K562 (cell line): ENCODE results near the gene TLCD1. TPM values are rescaled to one million over a fixed set of nuclear protein-coding genes. Genes with fewer than 3 reads are reported as not detected.
A peak's percentile ranks its signal among the peaks of the same experiment; 100 is the strongest.

Experiments used
- ARID4B ChIP-seq: sonication (generic); formaldehyde crosslinking; IDR thresholded peaks from 2 replicates; pipeline ENCODE4 v1.8.0; 2022; ENCODE audit warnings: mild to moderate bottlenecking, missing genetic modification reagents
- CTBP1 ChIP-seq: fragments of 450-650 bp; IDR thresholded peaks from 2 replicates; pipeline ENCODE4 v1.6.1; 2016; ENCODE audit warnings: borderline replicate concordance
- DPF2 ChIP-seq: fragments of 450-650 bp; IDR thresholded peaks from 2 replicates; pipeline ENCODE4 v1.6.1; 2016
- FIP1L1 ChIP-seq: fragments of 200-400 bp; formaldehyde crosslinking; IDR thresholded peaks from 2 replicates; pipeline ENCODE4 v1.6.1; 2018; ENCODE audit warnings: mild to moderate bottlenecking, low read depth, low read length; ENCODE audit not compliant: poor library complexity, severe bottlenecking
- FUS ChIP-seq: fragments of 200-400 bp; formaldehyde crosslinking; optimal IDR thresholded peaks from 2 replicates; pipeline ENCODE3; 2017; ENCODE audit warnings: low read depth, low read length
- GABPB1 ChIP-seq: sonication (generic); formaldehyde crosslinking; IDR thresholded peaks from 2 replicates; pipeline ENCODE4 v1.8.0; 2022; ENCODE audit warnings: mild to moderate bottlenecking, missing genetic modification reagents
- KAT2B ChIP-seq: IDR thresholded peaks from one replicate; pipeline ENCODE4 v1.6.1; 2012; ENCODE audit warnings: low read depth, mild to moderate bottlenecking, control low read depth, inconsistent platforms, low read length, moderate library complexity
- MAFG ChIP-seq: fragments of 450-650 bp; conservative IDR thresholded peaks from 2 replicates; pipeline ENCODE4 v1.6.1; 2016; ENCODE audit warnings: missing genetic modification characterization, missing compliant biosample characterization
- NONO ChIP-seq, 2 experiments: fragments of 200-400 bp in 1 of 2; fragments of 450-650 bp in 1 of 2; formaldehyde crosslinking in 1 of 2; IDR thresholded peaks; 2 replicates each; pipeline ENCODE4 v1.6.1; 2017; ENCODE audit warnings: low read depth in 2 of 2, mild to moderate bottlenecking in 2 of 2, moderate library complexity in 2 of 2, low read length in 1 of 2
- NR4A1 ChIP-seq, 2 experiments: fragments of 250-450 bp in 1 of 2; fragments of 450-650 bp in 1 of 2; sonication (Bioruptor Pico) in 1 of 2; IDR thresholded peaks; 2 replicates each; pipeline versions ENCODE4 v1.4.0 to v1.6.1; 2016 to 2020; ENCODE audit warnings: mild to moderate bottlenecking in 2 of 2, missing compliant biosample characterization in 1 of 2, missing genetic modification characterization in 1 of 2, moderate library complexity in 1 of 2
- RERE ChIP-seq: sonication (generic); formaldehyde crosslinking; IDR thresholded peaks from 2 replicates; pipeline ENCODE4 v1.8.0; 2023; ENCODE audit warnings: missing genetic modification reagents, mild to moderate bottlenecking, borderline replicate concordance
- SUPT5H ChIP-seq: fragments of 450-650 bp; IDR thresholded peaks from 2 replicates; pipeline ENCODE4 v1.6.1; 2016
- ZBTB17 ChIP-seq: fragments of 450-650 bp; formaldehyde crosslinking; IDR thresholded peaks from 2 replicates; pipeline ENCODE4 v1.4.0; 2020; ENCODE audit warnings: mild to moderate bottlenecking
- ZBTB49 ChIP-seq: sonication (generic); formaldehyde crosslinking; IDR thresholded peaks from 2 replicates; pipeline ENCODE4 v1.8.0; 2022; ENCODE audit warnings: missing genetic modification reagents, mild to moderate bottlenecking, borderline replicate concordance
- ZNF212 ChIP-seq: fragments of 450-650 bp; formaldehyde crosslinking; IDR thresholded peaks from 2 replicates; pipeline ENCODE4 v1.4.0; 2020; ENCODE audit warnings: mild to moderate bottlenecking
- ZNF311 ChIP-seq: fragments of 250-450 bp; sonication (Bioruptor Pico); IDR thresholded peaks from 2 replicates; pipeline ENCODE4 v1.4.0; 2020; ENCODE audit warnings: mild to moderate bottlenecking, moderate library complexity
- polyA plus RNA-seq, 8 experiments: library from polyadenylated mRNA; depleted of rRNA in 4 of 8; stranded (reverse) in 5 of 8; unstranded in 3 of 8; fragments of >200 nt; fragmentation: Nextera tagmentation in 2 of 8; fragmentation: Illumina TruSeq in 1 of 8; extraction: Ambion mirVana in 2 of 8; extraction: Trizol in 1 of 8; gene quantifications; 2 replicates each; pipeline versions ENCODE4 v1.2.1 to v1.2.3, GENCODE V29; 2011 to 2014; ENCODE audit warnings: inconsistent platforms in 1 of 8, missing spikeins in 1 of 8
- total RNA-seq, 7 experiments: library from RNA; depleted of rRNA in 6 of 7; stranded (reverse); fragments of >200 nt in 6 of 7; fragmentation: Illumina TruSeq in 2 of 7; extraction: Trizol in 2 of 7; gene quantifications; 2 replicates each; pipeline versions ENCODE4 v1.2.1 to v1.2.3, GENCODE V29; 2011 to 2021; ENCODE audit warnings: low replicate concordance in 1 of 7

TLCD1 gene
- total and polyA plus RNA-seq, 9 of the 15 experiments (the other 6 are each of a cell fraction or from before 2014, with no cell fraction given): 6.8 to 37.7 (median 21.7) TPM

- peak; percentile 72 for TF ChIP-seq SUPT5H
- TF ChIP-seq DPF2: 0 out of 2 replicates have a peak, but pooled peaks have one; percentile 6
- peak; percentile 88; the same call in 1 of the 2 replicates for TF ChIP-seq ARID4B (CRISPR knock-in tag)
- peak in 1 of 2 experiments; percentile 72; a peak in 1 of 4 replicates for TF ChIP-seq NONO (IDR thresholded peaks at IDR 0.05; ENCODE audit: low read depth in 2 of 2, low read length in 1 of 2)
- TF ChIP-seq FUS: peak; percentile 97
- peak; percentile 98 for TF ChIP-seq FIP1L1
- TF ChIP-seq CTBP1: peak; percentile 77
- TF ChIP-seq ZNF311 (CRISPR knock-in tag): peak; percentile 45; the same call in 1 of the 2 replicates
- TF ChIP-seq MAFG (tag): no peak
- no peak; the same call in 1 of the 2 replicates for TF ChIP-seq NR4A1 (CRISPR knock-in tag; IDR thresholded peaks at IDR 0.05)
- peak; percentile 80 for TF ChIP-seq NR4A1 (tag; IDR thresholded peaks at IDR 0.05)
- no peak for TF ChIP-seq KAT2B
- TF ChIP-seq GABPB1 (CRISPR knock-in tag): peak; percentile 54; the same call in 1 of the 2 replicates
- TF ChIP-seq ZBTB49 (CRISPR knock-in tag): no peak
- TF ChIP-seq RERE (CRISPR knock-in tag): no peak
- peak; percentile 66 for TF ChIP-seq ZBTB17 (CRISPR knock-in tag)
- TF ChIP-seq ZNF212 (CRISPR knock-in tag): no peak
Observed at GRCh38 chr17:28725660-28726225, 290 bp downstream of the TLCD1 start (continued).
